KG1 (cell line): ENCODE results near the gene C1orf21.

Experiments
- DNase-seq: peaks from one replicate; lab custom pipeline; 2025; lab: John Stamatoyannopoulos, UW

The C1orf21 gene

DNA sequence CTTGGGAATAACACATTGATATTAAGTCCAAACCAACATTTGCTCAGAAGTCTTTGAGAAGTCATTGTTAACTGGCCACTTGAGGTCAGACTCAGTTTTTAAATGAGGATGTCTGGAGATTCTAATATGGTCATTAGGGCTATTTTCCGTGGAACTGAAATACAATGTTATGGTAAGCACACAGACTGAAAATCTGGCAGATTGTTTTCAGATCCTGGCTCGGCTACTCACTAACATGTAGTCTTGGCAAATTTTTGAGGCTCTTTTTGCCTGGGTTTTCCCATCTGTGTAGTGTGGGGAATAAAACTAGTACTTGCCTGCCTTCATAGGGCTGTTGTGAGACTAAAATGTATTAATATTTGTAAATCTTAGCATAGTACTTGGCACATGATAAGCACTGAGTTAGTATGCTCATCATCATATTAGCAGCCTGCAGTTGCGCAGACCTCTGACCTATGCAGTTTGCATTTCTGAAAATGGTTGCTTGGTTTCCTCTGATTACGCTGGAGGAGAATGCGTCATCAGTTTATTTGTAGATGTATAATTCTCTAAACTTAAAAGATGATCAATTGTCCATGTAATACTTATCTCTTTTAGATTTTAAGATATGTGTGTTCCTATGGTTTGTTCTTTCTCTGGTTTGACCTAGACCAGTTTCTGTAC lies 100.8 kb downstream of the C1orf21 start:
- DNase-seq: no peak

DNA sequence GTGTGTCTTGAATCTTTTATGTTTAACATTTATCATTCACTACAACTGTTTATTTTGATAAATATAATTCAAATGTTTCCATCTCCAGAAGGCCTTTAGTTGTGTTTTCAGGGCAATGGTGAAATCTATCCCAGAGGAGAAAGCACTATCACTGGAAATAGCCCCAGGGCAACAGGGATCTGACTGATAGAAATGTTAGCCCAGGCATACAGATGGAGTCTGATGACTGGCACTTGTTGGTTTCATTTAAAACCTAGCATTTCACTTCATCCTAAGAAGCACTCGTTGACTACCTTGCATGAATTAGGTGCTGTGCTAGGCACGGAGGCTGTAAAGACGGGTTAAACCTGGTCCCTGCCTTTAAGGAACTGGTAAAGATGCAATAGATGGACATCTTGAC lies 103.1 kb downstream of the C1orf21 start:
- no peak for DNase-seq

DNA sequence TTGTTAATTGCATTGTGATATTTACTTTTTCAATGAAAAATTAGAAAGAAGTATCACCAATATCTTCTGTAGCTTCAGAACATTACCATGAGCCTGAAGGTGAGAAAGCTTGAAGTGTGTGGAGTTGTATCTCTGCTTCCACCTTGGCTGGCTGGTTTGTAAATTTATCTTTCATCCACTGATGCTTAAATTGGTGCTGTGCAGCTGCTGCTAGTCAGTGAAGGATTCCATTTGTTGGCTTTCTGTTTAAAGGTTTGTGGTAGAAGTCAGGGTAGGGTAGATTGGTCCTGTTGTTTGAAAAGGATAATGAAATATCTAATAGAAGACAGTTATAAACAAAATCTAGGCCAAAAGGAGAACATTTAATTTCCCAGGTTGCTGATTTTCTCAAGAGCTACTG lies 105.7 kb downstream of the C1orf21 start:
- DNase-seq: no peak

DNA sequence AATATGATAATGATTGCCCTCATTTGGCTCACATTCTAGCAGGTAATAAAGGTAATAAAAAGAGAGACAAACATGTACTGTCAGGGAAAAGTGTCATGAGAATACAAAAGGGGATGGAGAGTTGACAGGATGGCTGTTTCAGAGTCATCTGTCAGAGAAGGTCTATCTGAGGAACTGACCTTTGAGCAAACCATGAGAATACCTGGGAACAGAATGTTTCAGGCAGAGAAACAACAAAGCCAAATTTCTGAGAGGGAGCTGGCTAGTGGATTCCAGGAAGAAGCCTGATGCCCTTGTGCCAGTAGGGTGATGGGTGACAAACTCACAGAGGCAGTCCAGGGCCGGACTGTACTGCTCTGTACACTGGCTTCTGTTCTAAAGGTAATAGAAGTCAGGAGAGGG lies 107.2 kb downstream of the C1orf21 start:
- DNase-seq: no peak

DNA sequence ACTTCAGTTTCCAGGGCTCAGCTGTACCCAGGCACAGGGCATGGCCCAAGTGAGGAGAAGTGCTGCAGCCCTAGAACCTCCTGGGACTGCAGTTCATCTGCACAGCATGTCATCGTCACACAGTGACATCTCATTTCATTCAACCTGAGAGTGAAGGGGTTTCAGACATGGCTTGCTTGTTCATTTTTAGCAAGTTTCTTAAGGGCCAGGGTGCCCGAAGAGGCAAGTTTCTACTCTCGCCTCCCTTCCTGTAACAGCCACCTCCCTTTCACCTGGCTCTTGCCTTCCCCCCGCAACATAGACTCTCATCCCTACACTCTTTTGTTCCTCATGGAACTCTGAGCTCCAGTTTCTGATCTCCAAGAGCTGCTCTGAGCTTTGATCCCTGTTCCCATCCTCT lies 108.1 kb downstream of the C1orf21 start:
- DNase-seq: no peak

DNA sequence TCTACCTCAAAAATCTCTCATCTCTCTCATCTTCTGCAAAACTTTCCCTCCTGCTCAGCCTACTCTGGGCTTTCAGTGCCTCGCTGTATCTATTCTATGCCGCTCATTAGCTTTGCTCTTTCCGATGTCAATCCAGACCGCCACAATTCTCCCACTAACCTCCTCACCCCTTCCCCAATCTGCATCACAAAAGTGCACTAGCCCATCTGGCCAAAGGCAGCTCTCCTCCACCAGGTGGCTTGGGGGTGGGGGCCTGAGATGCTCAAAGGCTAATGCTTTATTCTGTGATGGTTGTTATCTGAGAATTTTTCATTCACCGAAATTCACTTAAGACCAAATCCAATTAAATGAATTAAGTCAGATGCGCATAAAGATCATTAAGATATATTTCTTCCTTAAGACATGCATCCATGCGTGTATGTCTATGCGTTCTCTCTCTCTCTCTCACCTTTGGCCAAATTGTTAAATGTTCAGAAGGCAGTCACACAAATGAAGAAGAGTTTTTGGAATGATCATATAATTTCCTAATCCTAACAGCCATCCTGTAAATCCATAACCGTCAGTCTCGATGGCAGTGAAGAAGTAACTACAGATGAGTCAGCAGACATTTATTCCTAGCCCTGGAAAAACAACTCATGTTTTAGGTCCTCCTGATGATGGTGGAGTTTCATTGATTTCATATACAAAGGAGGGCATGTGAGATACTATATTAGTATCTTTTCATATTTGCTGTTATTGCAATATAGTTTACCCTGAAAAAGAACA lies 111.3 kb downstream of the C1orf21 start:
- no peak for DNase-seq

DNA sequence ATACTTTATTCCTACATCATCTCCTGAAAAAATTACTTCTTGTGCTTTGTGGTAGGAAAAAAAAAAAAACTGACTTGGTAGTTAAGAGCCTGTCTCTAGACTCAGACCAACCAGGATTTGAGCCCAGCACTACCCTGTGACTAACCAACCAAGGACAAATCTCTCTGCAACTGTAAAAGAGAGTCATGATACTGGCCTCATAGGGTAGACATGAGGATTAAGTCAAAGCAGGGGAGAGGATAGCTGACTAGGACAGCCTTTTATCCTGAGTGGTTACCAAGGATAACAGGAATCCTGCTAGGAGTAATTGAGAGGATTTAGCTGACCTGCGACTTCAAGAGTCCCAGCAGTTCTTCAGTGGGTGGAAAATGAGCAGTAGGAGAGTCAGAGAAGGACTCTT lies 112.8 kb downstream of the C1orf21 start:
- DNase-seq: no peak

DNA sequence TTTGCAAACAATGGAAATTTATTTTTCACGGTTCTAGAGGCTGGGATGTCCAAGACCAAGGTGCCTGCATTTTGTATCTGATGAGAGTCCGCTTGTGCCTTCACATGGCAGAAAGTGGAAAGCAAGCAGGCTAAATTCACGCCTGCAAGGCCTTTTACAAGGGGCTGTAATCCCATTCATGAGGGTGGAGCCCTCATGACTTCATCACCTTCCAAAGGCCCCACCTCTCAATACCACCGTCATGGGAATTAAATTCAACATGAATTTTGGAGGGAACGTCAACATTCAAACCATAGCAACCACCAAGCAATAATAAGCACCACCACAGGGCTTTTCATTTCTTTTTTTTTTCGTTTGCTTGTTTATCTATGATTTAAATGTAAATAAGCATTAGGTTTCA lies 115.3 kb downstream of the C1orf21 start:
- DNase-seq: no peak

DNA sequence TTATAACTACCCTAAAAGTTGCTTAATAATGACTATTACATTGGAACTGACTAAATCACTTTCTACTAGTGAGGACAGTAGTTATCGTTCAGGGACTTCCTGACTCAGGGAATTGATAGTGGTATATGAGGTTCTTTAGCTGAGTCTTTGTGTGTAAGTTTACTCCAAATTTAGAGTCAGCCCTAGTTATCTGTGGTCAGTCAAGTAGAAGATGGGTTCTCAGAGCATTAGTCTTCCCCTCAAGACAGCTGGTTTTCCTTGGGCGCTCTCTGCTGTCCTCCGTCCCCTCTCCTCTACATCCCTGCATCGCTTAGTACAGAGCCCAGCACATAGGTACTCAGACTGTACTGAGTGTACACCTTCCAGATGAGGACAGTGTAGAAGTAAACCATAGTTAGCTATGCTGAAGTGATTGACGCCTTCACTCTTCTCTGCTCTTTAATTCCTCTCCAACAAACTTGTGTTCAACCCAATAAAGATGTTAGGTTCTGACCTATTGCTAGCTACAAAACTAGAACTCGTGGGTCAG lies 116.5 kb downstream of the C1orf21 start:
- DNase-seq: no peak

DNA sequence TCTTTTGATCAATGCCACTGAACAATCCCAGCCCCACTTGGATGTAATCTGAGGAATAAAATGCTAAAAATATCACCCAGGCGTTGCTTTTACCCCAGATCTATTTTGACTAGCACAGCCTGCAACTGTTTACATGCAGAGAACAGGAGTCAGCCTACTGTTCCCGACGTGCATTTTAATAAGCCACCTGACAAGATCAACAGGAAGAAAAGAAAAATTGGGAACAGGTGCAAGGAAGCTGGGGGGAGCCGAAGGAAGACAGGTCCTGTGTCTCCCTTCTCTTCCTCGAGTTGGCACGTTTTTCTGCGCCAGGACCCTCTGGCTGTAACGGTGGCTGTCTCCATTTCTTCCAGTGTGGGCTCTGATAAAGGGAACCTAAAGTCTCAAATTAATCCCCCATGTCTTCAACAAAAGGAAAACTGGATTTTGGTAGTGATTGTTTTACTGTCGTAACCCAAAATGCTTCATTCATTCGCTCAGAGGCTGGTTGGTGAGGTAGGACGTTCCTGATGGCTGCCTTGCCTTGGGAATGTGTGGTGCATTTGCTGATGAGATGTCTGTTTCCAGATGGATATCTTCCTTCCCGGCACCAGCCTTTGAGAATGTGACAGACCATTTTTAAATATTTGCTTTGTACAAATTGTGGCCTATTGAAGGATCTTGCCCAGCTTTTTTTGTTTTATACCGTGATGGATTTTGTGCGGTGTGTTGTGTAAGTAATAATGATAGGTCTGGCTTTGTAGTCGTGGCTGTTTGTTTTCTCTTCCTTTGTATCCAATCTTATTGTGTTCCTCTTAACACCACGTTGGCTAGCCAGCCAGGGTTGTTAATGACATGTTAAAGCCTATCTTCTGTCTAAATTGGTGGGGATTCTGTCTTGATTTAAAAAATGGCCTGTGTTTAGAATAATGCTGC lies 117.5 kb downstream of the C1orf21 start:
- DNase-seq: no peak

DNA sequence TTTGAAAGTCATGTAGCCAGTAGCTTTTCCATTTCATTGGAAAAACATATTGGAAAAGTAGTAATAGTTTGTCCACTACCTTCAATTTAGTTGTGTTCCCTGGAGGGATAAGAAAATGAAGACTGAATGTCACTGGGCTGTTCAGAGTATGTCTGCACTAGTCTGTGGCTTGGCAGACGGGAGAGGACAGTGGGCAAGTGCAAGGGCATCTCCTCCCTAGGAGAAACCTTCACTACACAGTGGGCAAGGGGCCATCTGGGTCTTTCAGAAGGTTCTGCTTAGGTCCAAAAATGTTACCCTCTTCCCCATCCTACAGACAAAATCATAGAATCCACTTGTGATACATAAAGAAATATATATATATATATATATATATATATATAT lies 118.1 kb downstream of the C1orf21 start:
- no peak for DNase-seq

DNA sequence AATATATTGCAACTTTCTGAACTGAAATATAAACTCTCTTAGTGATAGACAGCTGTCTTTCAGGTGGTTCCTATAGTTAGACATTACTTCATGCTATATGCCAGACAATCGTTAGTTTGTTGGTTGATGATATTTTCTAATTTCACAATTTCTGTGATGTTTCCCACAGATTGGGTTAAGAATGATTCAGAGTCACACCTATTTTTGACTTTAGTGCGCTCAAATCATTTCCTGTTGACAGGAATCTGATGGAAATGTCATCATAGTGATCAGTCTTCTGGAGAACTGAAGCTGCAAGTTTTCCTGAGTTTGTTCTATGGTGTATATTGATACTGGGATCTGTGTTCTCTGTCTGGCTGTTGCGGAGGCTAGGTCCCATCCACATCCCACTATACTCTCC lies 119.7 kb downstream of the C1orf21 start:
- DNase-seq: no peak

DNA sequence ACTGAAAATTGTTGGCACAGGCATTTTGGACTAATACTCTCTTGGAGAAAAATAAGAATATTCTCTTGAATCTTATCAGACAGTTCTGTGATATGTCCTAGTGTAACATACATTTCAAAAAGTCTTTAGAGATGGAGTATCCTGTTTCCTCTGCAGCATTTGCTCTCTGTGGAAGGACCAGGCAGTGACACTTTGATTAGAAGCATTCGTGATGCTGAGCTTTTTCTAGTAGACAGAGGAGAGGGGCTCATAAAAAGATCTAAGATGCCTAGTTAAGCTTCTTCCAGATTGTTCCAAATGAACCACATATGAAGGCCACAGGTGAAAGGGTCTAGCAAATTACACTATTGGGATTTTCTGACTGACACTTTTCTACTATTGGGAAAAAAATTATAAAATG lies 120.3 kb downstream of the C1orf21 start:
- DNase-seq: no peak

DNA sequence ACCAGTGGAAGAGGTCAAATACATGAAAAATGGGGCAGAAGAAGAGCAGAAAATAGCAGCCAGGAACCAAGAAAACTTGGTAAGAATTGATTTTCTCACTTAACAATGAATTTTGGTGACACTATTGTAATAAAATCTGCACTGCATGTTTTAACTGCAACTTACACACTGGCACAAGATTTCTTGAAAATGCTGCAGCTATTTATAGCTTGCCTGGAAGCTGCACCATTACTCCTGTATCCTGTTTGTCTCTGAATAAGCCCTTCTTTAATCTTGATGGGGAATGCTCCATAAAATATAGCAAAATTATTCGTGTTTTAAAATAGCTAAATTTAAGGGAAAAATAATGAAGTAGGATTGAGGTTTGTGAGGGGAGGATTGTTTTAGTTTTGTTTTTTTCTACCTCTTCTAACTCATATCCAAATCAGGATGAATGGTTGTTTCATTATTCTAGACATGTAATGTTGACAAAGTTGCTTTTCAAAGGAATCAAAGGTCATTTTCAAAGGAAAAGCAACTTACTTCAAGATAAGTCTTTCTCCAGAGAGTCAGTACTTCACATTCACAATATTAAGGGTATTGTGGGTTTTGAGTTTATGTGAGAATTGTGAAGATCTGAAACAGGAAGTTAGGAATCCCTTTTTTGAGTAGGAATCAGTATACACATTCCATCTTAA lies 120.9 kb downstream of the C1orf21 start:
- no peak for DNase-seq

DNA sequence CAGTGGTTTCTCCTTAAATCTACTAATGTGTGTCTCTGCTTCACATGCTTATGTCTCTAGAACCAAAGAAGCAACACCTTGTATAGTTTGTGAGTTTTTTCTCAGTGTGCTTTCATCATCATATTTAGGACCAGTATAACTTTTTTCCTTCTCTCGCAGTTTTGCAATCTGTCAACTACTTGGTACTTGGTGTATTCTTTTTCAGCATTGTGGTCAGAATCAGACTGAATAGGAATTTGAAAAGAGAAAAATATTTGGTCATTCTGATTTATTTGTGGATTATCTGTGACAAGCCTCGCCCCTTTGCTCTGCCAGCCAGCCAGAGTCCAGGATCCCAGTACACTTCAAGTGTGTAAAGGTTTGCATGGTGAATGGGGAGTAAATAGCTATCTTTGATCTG lies 122.3 kb downstream of the C1orf21 start:
- no peak for DNase-seq

DNA sequence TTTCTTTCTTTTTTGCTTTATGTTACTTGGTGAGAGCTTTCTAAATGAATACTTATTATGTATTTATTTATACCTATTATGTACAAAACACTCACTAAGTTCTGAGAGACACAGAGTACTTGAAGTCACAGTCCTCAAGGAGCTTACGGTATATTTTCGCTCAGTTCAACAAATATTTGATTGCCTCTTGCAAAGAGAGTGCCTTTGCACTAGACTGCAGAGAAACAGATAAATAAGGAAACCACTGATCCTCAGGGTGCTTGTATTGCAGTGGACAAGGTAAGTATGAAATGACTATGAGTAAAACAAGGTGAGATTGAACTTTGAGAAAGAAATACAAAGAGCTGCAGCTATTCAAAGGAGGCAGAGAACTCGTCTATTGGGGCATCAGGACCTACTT lies 123.3 kb downstream of the C1orf21 start:
- DNase-seq: no peak

DNA sequence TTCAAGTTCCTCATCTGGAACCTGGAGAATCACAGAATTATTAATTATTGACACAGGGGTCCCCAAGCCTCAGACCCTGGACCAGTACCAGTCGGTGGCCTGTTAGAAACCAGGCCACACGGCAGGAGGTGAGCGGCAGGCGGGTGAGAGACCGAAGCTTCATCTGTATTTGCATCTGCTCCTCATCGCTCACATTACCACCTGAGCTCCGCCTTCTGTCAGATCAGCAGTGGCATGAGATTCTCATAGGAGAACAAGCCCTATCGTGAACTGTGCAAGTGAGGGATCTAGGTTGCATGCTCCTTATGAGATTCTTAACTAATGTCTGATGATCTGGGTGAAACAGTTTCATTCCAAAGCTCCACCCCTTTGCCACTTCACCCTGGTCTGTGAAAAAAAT lies 125.9 kb downstream of the C1orf21 start:
- no peak for DNase-seq

DNA sequence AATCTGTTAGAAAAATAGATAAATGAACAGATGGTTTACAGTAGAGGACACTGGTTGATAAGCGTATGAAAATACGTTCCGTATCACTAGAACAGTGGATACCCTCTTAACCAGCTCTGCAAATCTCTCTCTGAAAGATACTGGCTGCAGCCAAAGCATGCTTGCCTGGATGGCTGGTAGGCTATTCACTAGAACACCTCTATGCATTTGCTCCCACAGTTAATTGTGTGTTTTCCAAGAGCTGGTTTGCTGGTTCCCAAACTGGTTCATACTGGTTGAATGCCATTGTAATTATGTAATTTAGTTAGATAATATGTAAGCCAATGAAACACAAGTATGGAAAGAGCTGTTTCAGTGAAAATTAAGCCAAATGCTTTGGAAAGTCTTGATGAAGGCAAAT lies 126.6 kb downstream of the C1orf21 start:
- DNase-seq: no peak

DNA sequence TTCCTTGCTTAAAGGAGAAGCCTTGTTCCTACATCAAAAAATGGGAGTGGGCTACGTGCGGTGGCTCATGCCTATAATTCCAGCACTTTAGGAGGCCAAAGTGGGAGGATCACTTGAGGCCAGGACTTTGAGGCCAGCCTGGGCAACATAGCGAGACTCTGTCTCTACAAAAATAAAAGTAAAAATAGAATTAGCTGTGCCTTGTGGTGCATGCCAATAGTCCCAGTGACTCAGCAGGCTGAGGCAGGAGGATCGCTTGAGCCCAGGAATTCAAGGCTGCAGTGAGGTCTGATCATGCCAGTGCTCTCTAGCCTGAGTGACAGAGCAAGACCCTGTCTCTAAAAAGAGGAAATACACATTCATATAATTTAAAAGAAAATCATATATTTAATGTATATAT lies 127.1 kb downstream of the C1orf21 start:
- DNase-seq: no peak

DNA sequence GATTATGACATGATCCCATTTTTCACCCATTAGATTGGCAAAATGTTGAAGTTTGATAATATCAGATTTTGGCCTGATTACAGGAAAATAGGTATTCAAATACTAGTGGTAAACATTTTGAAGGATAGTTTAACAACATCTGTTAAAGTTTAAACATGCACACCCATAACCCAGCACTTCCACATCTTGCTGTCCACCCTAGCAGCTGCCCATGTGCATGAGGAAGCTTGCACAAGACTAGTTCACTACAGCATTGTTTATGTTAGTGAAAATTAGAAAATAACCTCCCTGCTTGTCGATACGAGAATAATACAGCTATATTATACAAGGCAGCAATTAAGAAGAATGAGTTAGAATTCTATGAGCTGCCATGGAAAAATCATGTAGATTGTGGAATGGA lies 127.6 kb downstream of the C1orf21 start:
- DNase-seq: no peak

DNA sequence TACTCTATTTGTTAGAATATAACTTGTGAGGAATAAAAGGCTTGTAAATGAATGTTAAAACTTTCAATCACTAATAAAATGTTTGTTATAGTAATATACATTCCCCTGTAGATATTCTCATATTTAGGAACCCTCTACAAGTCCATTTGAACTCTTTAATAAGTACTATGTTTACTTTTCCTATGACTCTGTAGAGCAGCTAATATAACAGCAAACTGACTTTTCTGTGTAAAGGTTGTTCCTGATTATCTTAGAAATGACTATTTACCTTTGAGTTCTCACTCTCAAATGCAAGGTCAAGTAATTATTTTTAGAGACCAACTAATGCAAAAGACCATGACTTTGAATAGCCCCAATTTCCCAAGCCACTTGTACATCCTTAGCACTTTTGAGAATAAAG lies 130.3 kb downstream of the C1orf21 start:
- DNase-seq: no peak

DNA sequence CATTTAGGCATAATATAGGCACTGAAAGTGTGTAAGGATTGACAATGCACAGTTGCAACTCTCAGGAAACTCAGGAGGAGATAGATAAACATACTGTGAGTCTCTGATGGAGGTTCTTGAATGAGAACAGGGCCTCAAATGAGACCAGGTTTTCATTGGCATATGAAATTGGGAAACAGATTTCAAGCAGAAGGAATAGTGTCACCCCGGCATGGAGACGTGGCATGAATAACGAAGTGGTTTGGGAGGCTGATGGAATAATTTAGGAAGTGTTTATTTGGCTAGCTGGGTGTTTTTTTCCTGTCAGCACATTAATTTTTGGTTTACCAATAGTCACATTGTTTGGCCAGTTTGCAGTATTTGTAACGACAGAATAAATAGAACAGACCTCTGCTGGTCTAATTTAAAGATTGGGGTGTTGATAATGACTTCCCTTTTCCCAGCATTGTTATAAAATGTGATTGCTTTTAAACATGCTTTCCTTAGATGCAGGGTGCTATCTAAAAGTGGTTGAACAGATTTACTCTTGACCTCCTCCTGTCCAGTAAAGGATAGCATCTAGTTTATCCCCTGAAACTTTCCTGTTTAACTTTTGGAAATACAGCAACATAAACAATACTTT lies 132.0 kb downstream of the C1orf21 start:
- no peak for DNase-seq
